Nephron progenitor cell (in vitro differentiated cells): ENCODE data around the gene MVK.

Experiments used
- DNase-seq: peaks from one replicate; pipeline ENCODE4 v3.0.0; 2021
- H3K27ac Mint-ChIP-seq: 2 replicates; pipeline ENCODE4 v1.8.0; 2021; ENCODE audit warnings: mild to moderate bottlenecking, moderate library complexity, mixed read lengths
- H3K27me3 Mint-ChIP-seq: 2 replicates; pipeline ENCODE4 v1.8.0; 2021; ENCODE audit warnings: mild to moderate bottlenecking, low read depth, mixed read lengths; ENCODE audit not compliant: poor library complexity
- H3K36me3 Mint-ChIP-seq: 2 replicates; pipeline ENCODE4 v1.8.0; 2021; ENCODE audit warnings: low read depth, mixed read lengths
- H3K4me1 Mint-ChIP-seq: 2 replicates; pipeline ENCODE4 v1.8.0; 2021; ENCODE audit warnings: mixed read lengths
- H3K4me3 Mint-ChIP-seq: 2 replicates; pipeline ENCODE4 v1.8.0; 2021; ENCODE audit warnings: mild to moderate bottlenecking, moderate library complexity, mixed read lengths
- H3K9me3 Mint-ChIP-seq: 2 replicates; pipeline ENCODE4 v1.8.0; 2021; ENCODE audit warnings: mild to moderate bottlenecking, moderate library complexity, mixed read lengths
- TF ChIP-seq, protein P1 (sequence below): fragments of 200-600 bp; sonication (generic); IDR thresholded peaks from 2 replicates; pipeline ENCODE4 v1.5.0; 2021; ENCODE audit warnings: antibody characterized with exemption

MVK gene

DNA sequence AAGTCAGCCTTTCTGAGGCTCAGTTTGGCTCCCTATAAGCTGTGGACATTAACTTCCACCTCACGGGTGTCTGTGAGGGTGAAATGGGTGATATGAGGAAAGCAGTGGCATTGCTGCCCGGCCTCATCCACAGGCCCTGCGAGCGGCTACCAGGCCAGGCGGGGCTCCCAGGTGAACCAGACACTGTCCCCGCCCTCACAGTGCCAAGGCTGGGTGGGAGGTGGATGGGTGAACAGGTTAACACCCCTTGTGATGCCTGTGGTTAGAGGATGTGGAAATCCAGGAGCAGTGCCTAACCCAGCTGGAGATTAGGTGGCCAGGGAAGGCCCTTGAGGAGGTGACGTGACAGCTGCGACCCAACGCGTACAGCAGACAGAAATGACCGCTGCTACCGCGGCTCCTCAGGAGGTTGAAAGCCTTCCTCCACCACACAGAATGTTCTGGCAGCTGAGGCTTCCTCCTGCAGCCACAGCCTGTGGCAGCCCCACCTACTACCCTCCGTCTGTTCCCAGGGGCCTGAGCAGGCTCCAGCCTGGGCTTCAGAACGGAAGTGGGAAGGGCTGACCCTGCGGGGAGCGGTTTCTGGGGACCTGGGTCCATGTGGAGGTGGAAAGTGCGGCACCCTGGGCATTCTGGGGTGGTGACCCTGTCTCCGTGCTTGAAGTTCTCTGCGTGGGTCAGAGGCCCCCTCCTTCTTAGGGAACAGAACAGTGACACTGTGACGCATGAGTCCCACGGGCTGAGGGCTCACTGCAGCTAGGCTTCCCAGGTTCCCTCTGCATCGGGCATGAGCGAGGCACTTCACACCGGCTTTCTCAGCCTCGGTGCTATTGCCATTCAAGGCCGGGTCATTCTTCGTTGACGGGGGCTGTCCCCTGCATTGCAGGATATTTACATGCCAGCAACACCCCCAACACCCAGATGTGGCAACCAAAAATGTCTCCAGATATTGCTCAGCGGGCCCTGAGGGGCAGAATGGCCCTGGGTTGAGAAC lies 10.0 kb upstream of the MVK start:
- H3K4me3 Mint-ChIP-seq, result no peak overlapping the region
- H3K9me3 Mint-ChIP-seq, result no peaks in the 10 kb centered on the region
- peaks cover 5% of the 10 kb centered on the region for H3K4me1 Mint-ChIP-seq
- no peaks in the 10 kb centered on the region for H3K27me3 Mint-ChIP-seq
- TF ChIP-seq, protein P1, sequence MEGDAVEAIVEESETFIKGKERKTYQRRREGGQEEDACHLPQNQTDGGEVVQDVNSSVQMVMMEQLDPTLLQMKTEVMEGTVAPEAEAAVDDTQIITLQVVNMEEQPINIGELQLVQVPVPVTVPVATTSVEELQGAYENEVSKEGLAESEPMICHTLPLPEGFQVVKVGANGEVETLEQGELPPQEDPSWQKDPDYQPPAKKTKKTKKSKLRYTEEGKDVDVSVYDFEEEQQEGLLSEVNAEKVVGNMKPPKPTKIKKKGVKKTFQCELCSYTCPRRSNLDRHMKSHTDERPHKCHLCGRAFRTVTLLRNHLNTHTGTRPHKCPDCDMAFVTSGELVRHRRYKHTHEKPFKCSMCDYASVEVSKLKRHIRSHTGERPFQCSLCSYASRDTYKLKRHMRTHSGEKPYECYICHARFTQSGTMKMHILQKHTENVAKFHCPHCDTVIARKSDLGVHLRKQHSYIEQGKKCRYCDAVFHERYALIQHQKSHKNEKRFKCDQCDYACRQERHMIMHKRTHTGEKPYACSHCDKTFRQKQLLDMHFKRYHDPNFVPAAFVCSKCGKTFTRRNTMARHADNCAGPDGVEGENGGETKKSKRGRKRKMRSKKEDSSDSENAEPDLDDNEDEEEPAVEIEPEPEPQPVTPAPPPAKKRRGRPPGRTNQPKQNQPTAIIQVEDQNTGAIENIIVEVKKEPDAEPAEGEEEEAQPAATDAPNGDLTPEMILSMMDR, result no peak
- peaks cover 22% of the 10 kb centered on the region for H3K36me3 Mint-ChIP-seq
- DNase-seq, result no peak
- no peak overlapping the region for H3K27ac Mint-ChIP-seq

- Mint-ChIP-seq H3K27ac (peak overlapping the region; percentile 25), H3K27me3 (no peaks in the 10 kb centered on the region), H3K4me3 (no peak overlapping the region), H3K4me1 (peaks cover 2% of the 10 kb centered on the region), H3K9me3 (no peaks in the 10 kb centered on the region), H3K36me3 (peaks cover 36% of the 10 kb centered on the region)
- TF ChIP-seq, protein P1, result no peak
- DNase-seq, result no peak
Observed at GRCh38 chr12:109566424-109566823, 7.2 kb upstream of the MVK start.

DNA sequence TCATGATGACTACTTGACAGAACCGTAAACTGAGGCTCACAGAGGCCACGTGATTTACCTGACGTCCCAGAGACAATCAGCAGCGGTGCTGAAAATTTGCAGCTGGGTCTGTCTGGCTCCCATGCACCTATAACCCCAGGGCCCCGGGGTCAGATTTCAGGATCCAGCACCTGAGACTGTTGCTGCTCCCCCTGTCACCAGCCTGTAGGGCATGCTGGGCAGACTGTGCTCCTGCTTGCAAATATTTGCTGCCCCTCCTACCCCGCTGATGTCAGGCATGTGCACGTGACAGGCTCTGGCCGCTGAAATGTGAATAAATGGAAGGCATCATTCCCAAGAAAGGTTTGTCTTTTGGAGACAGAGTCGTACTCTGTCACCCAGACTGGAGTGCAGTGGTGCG lies 6.3 kb upstream of the MVK start:
- no peak for DNase-seq
- H3K9me3 Mint-ChIP-seq, result no peaks in the 10 kb centered on the region
- H3K4me3 Mint-ChIP-seq, result no peak overlapping the region
- no peaks in the 10 kb centered on the region for H3K27me3 Mint-ChIP-seq
- TF ChIP-seq, protein P1, result no peak
- H3K36me3 Mint-ChIP-seq, result peaks cover 28% of the 10 kb centered on the region
- peaks cover 8% of the 10 kb centered on the region for H3K4me1 Mint-ChIP-seq
- no peak overlapping the region for H3K27ac Mint-ChIP-seq

DNA sequence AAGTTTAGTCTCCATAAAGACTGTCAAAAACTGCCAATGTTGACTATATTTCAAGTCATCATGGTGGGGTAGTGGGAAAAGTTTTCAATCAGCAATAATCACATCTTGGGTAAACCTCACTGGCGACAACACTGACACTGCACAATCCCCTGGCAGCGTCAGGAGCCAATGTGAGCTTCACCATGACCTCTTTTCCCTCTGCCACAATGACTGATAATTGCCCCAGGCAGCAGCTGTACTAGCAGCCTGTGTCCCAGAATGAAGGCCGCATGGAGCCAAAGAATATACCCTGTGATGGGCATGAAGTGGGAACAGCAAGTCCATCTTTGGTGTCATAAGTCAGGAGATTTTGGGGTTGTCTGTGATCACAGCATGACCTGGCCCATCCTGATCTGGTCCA lies 5.6 kb upstream of the MVK start:
- Mint-ChIP-seq H3K4me3 (no peak overlapping the region), H3K27me3 (no peaks in the 10 kb centered on the region), H3K4me1 (peaks cover 14% of the 10 kb centered on the region), H3K9me3 (no peaks in the 10 kb centered on the region), H3K36me3 (peaks cover 24% of the 10 kb centered on the region), H3K27ac (peak overlapping the region; percentile 74)
- DNase-seq, result no peak
- TF ChIP-seq, protein P1, result no peak

- TF ChIP-seq, protein P1, result no peak
- H3K4me3 Mint-ChIP-seq, result no peak overlapping the region
- no peaks in the 10 kb centered on the region for H3K27me3 Mint-ChIP-seq
- H3K27ac Mint-ChIP-seq, result peak overlapping the region; percentile 74
- peaks cover 24% of the 10 kb centered on the region for H3K36me3 Mint-ChIP-seq
- no peaks in the 10 kb centered on the region for H3K9me3 Mint-ChIP-seq
- no peak for DNase-seq
- H3K4me1 Mint-ChIP-seq, result peaks cover 16% of the 10 kb centered on the region
Observed at GRCh38 chr12:109568486-109568885, 5.1 kb upstream of the MVK start.
